WTC11 (cell line): ENCODE results near the gene SF3B1. TPM values are rescaled to one million over a fixed set of nuclear protein-coding genes. Genes with fewer than 3 reads are reported as not detected.

Experiments
- AFF4 ChIP-seq: sonication (generic); formaldehyde crosslinking; IDR thresholded peaks from 2 replicates; pipeline ENCODE4 v1.8.1; 2023; ENCODE audit warnings: mild to moderate bottlenecking, missing genetic modification reagents, borderline replicate concordance
- AR ChIP-seq: fragments of 250-450 bp; sonication (Bioruptor Pico); IDR thresholded peaks from 2 replicates; pipeline ENCODE4 v1.9.0; 2021; ENCODE audit warnings: mild to moderate bottlenecking
- CREM ChIP-seq: sonication (generic); formaldehyde crosslinking; IDR thresholded peaks from 2 replicates; pipeline ENCODE4 v1.8.1; 2022; ENCODE audit warnings: mild to moderate bottlenecking, missing genetic modification reagents, moderate library complexity
- E2F1 ChIP-seq: sonication (generic); formaldehyde crosslinking; IDR thresholded peaks from 2 replicates; pipeline ENCODE4 v1.8.0; 2022; ENCODE audit warnings: mild to moderate bottlenecking, missing genetic modification reagents
- FOXJ3 ChIP-seq: sonication (generic); formaldehyde crosslinking; IDR thresholded peaks from 2 replicates; pipeline ENCODE4 v1.9.0; 2021; ENCODE audit warnings: missing genetic modification reagents, mild to moderate bottlenecking, borderline replicate concordance
- FOXP1 ChIP-seq: sonication (generic); formaldehyde crosslinking; IDR thresholded peaks from 2 replicates; pipeline ENCODE4 v1.8.0; 2022; ENCODE audit warnings: missing genetic modification reagents, mild to moderate bottlenecking, moderate library complexity, borderline replicate concordance
- GABPB1 ChIP-seq: sonication (generic); formaldehyde crosslinking; IDR thresholded peaks from 2 replicates; pipeline ENCODE4 v1.8.1; 2023; ENCODE audit warnings: mild to moderate bottlenecking, missing genetic modification reagents
- GRHL2 ChIP-seq: fragments of 250-450 bp; sonication (Bioruptor Pico); IDR thresholded peaks from 2 replicates; pipeline ENCODE4 v1.8.0; 2022; ENCODE audit warnings: mild to moderate bottlenecking, moderate library complexity; ENCODE audit not compliant: insufficient replicate concordance, severe bottlenecking
- GTF2I ChIP-seq: fragments of 250-450 bp; sonication (Bioruptor Pico); conservative IDR thresholded peaks from 2 replicates; pipeline ENCODE4 v1.4.0; 2021; ENCODE audit warnings: mild to moderate bottlenecking
- IRF2 ChIP-seq: sonication (generic); formaldehyde crosslinking; IDR thresholded peaks from 2 replicates; pipeline ENCODE4 v1.8.0; 2022; ENCODE audit warnings: low read depth, missing genetic modification reagents, borderline replicate concordance
- MLX ChIP-seq: sonication (generic); formaldehyde crosslinking; IDR thresholded peaks from 2 replicates; pipeline ENCODE4 v1.8.1; 2023; ENCODE audit warnings: mild to moderate bottlenecking, missing genetic modification reagents, moderate library complexity
- PRRX2 ChIP-seq: fragments of 250-450 bp; sonication (Bioruptor Pico); IDR thresholded peaks from 2 replicates; pipeline ENCODE4 v1.8.0; 2021; ENCODE audit warnings: mild to moderate bottlenecking
- SMAD4 ChIP-seq: sonication (generic); formaldehyde crosslinking; IDR thresholded peaks from 2 replicates; pipeline ENCODE4 v1.8.0; 2022; ENCODE audit warnings: mild to moderate bottlenecking, missing genetic modification reagents
- TCF7 ChIP-seq: sonication (generic); formaldehyde crosslinking; IDR thresholded peaks from 2 replicates; pipeline ENCODE4 v1.8.0; 2022; ENCODE audit warnings: mild to moderate bottlenecking, low read depth, missing genetic modification reagents, moderate library complexity
- TEAD4 ChIP-seq: sonication (generic); formaldehyde crosslinking; IDR thresholded peaks from 2 replicates; pipeline ENCODE4 v1.8.0; 2022; ENCODE audit warnings: mild to moderate bottlenecking, missing genetic modification reagents
- TP53 ChIP-seq: sonication (generic); formaldehyde crosslinking; IDR thresholded peaks from 2 replicates; pipeline ENCODE4 v1.8.1; 2023; ENCODE audit warnings: mild to moderate bottlenecking, missing genetic modification reagents
- USF2 ChIP-seq: sonication (generic); formaldehyde crosslinking; IDR thresholded peaks from 2 replicates; pipeline ENCODE4 v1.8.1; 2023; ENCODE audit warnings: mild to moderate bottlenecking, missing genetic modification reagents, moderate library complexity
- ZNF121 ChIP-seq: sonication (generic); formaldehyde crosslinking; IDR thresholded peaks from 2 replicates; pipeline ENCODE4 v1.8.0; 2023; ENCODE audit warnings: missing genetic modification reagents
- ZNF219 ChIP-seq: sonication (generic); formaldehyde crosslinking; IDR thresholded peaks from 2 replicates; pipeline ENCODE4 v1.8.0; 2023; ENCODE audit warnings: missing genetic modification reagents, mild to moderate bottlenecking, borderline replicate concordance
- ZNF396 ChIP-seq: fragments of 250-450 bp; sonication (Bioruptor Pico); IDR thresholded peaks from 2 replicates; pipeline ENCODE4 v1.8.0; 2021; ENCODE audit warnings: mild to moderate bottlenecking, moderate library complexity, borderline replicate concordance
- ZNF532 ChIP-seq: fragments of 250-450 bp; sonication (Bioruptor Pico); IDR thresholded peaks from 2 replicates; pipeline ENCODE4 v1.9.0; 2021; ENCODE audit warnings: mild to moderate bottlenecking, borderline replicate concordance
- ZSCAN18 ChIP-seq: fragments of 250-450 bp; sonication (Bioruptor Pico); IDR thresholded peaks from 2 replicates; pipeline ENCODE4 v2.1.2; 2022; ENCODE audit warnings: mild to moderate bottlenecking, moderate library complexity
- total RNA-seq: library from RNA; stranded (reverse); gene quantifications from 3 replicates; pipeline ENCODE4 v1.2.3, GENCODE V29; 2021

The SF3B1 gene
- total RNA-seq, 1 experiment from 2014 or later: 321 TPM

GRCh38 chr2:197434541-197435513, at the start of gene SF3B1 (continued):
- TF ChIP-seq AFF4 (CRISPR knock-in tag): no peak
- no peak for TF ChIP-seq SMAD4 (CRISPR knock-in tag)
- no peak for TF ChIP-seq GTF2I (CRISPR knock-in tag)
- no peak for TF ChIP-seq ZNF396 (CRISPR knock-in tag)
- no peak for TF ChIP-seq MLX (CRISPR knock-in tag)
- TF ChIP-seq FOXJ3: no peak
- no peak for TF ChIP-seq GRHL2 (CRISPR knock-in tag)
- 0 out of 2 replicates have a peak, but pooled peaks have one; percentile 11 for TF ChIP-seq TP53 (CRISPR knock-in tag)
- TF ChIP-seq FOXP1 (CRISPR knock-in tag): 0 out of 2 replicates have a peak, but pooled peaks have one; percentile 39
- no peak for TF ChIP-seq E2F1 (CRISPR knock-in tag)
- TF ChIP-seq PRRX2 (CRISPR knock-in tag): no peak
- no peak for TF ChIP-seq ZNF219 (CRISPR knock-in tag)
- TF ChIP-seq ZNF121 (CRISPR knock-in tag): peak; percentile 95
- TF ChIP-seq ZSCAN18 (CRISPR knock-in tag): no peak
- TF ChIP-seq IRF2 (CRISPR knock-in tag): no peak
- no peak for TF ChIP-seq ZNF532 (CRISPR knock-in tag)
- TF ChIP-seq TCF7: no peak
- TF ChIP-seq GABPB1: peak; percentile 7; the same call in 1 of the 2 replicates
- TF ChIP-seq AR (CRISPR knock-in tag): no peak
- no peak for TF ChIP-seq TEAD4
- peak; percentile 97 for TF ChIP-seq USF2 (CRISPR knock-in tag)
- TF ChIP-seq CREM (CRISPR knock-in tag): peak; percentile 79
